Measurements from ENCODE around the gene ICAM1.

DNA sequence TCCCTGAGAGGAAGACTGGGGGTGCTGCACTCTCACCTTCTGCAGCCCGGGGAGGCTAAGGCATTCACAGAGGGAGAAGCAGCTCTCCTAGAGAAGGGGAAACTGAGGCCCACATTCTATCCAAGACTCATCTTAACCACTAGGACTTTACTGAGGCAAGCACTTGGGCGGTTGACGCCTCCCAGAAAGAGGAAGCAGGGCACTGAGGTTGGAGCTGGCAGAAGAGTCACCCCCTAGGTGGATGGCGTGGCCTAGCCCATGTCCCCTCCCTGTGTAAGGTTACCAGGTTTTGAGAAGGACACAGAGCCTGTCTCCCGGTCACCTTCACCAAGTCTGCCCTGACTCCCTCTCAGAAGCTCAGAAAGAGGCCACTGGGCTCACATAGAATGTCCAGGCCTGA, 42.5 kb upstream of the ICAM1 start:
- TF ChIP-seq, protein P1, sequence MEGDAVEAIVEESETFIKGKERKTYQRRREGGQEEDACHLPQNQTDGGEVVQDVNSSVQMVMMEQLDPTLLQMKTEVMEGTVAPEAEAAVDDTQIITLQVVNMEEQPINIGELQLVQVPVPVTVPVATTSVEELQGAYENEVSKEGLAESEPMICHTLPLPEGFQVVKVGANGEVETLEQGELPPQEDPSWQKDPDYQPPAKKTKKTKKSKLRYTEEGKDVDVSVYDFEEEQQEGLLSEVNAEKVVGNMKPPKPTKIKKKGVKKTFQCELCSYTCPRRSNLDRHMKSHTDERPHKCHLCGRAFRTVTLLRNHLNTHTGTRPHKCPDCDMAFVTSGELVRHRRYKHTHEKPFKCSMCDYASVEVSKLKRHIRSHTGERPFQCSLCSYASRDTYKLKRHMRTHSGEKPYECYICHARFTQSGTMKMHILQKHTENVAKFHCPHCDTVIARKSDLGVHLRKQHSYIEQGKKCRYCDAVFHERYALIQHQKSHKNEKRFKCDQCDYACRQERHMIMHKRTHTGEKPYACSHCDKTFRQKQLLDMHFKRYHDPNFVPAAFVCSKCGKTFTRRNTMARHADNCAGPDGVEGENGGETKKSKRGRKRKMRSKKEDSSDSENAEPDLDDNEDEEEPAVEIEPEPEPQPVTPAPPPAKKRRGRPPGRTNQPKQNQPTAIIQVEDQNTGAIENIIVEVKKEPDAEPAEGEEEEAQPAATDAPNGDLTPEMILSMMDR (IDR thresholded peaks at IDR 0.05): no peak
- TF ChIP-seq TFCP2L1 (CRISPR knock-in tag; IDR thresholded peaks at IDR 0.05): no peak
- TF ChIP-seq, protein P2, sequence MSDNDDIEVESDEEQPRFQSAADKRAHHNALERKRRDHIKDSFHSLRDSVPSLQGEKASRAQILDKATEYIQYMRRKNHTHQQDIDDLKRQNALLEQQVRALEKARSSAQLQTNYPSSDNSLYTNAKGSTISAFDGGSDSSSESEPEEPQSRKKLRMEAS (IDR thresholded peaks at IDR 0.05): no peak
- TF ChIP-seq NR3C1 (IDR thresholded peaks at IDR 0.05): no peak
- no peak for TF ChIP-seq HDAC2 (IDR thresholded peaks at IDR 0.05)
